HepG2 (cell line): ENCODE measurements around the gene CPVL. TPM values are rescaled to one million over a fixed set of nuclear protein-coding genes. Genes with fewer than 3 reads are reported as not detected.
A peak's percentile ranks its signal among the peaks of the same experiment; 100 is the strongest.

ENCODE experiments used
- ATF7 ChIP-seq, 2 experiments: fragments of 450-650 bp in 1 of 2; sonication (generic) in 1 of 2; formaldehyde crosslinking in 1 of 2; IDR thresholded peaks; 2 replicates each; pipeline versions ENCODE4 v1.4.0 to v1.6.1; 2016 to 2020; ENCODE audit warnings: antibody characterized with exemption in 1 of 2, mild to moderate bottlenecking in 1 of 2, missing genetic modification reagents in 1 of 2
- CENPT ChIP-seq: sonication (generic); formaldehyde crosslinking; IDR thresholded peaks from 2 replicates; pipeline ENCODE4 v1.8.0; 2022; ENCODE audit warnings: low read depth, mild to moderate bottlenecking, moderate library complexity, missing genetic modification reagents
- FOSL1 ChIP-seq: sonication (generic); formaldehyde crosslinking; IDR thresholded peaks from 2 replicates; pipeline ENCODE4 v1.9.0; 2021; ENCODE audit warnings: missing genetic modification reagents, borderline replicate concordance
- POLR2AphosphoS5 ChIP-seq: IDR thresholded peaks from 2 replicates; pipeline ENCODE4 v1.6.1; 2012; ENCODE audit warnings: low read depth, low read length
- PRDM4 ChIP-seq: sonication (generic); formaldehyde crosslinking; IDR thresholded peaks from 2 replicates; pipeline ENCODE4 v1.9.0; 2021; ENCODE audit warnings: missing genetic modification reagents, borderline replicate concordance
- REL ChIP-seq: sonication (generic); formaldehyde crosslinking; conservative IDR thresholded peaks from 2 replicates; pipeline ENCODE4 v1.8.0; 2022; ENCODE audit warnings: mild to moderate bottlenecking, missing genetic modification reagents, moderate library complexity
- SP1 ChIP-seq, 2 experiments: fragments of 450-650 bp in 1 of 2; sonication (generic) in 1 of 2; formaldehyde crosslinking in 1 of 2; IDR thresholded peaks; 2 replicates each; pipeline versions ENCODE4 v1.4.0 to v1.6.1; 2016 to 2020; ENCODE audit warnings: missing genetic modification reagents in 1 of 2
- ZBTB40 ChIP-seq, 2 experiments: fragments of 450-650 bp in 1 of 2; sonication (generic) in 1 of 2; formaldehyde crosslinking in 1 of 2; IDR thresholded peaks; 2 replicates each; pipeline versions ENCODE4 v1.6.1 to v1.8.0; 2016 to 2022; ENCODE audit warnings: antibody characterized with exemption in 1 of 2, mild to moderate bottlenecking in 1 of 2, missing genetic modification reagents in 1 of 2
- ZKSCAN1 ChIP-seq: fragments of 150-350 bp; IDR thresholded peaks from 2 replicates; pipeline ENCODE4 v1.6.1; 2014; ENCODE audit warnings: low read length
- ZNF274 ChIP-seq: sonication (generic); formaldehyde crosslinking; IDR thresholded peaks from 2 replicates; pipeline ENCODE4 v1.5.1; 2020; ENCODE audit warnings: mild to moderate bottlenecking, missing genetic modification reagents
- ZNF33A ChIP-seq: sonication (generic); formaldehyde crosslinking; IDR thresholded peaks from 2 replicates; pipeline ENCODE4 v1.5.1; 2020; ENCODE audit warnings: missing genetic modification reagents, mild to moderate bottlenecking, moderate library complexity, borderline replicate concordance
- ZNF569 ChIP-seq: sonication (generic); formaldehyde crosslinking; IDR thresholded peaks from 2 replicates; pipeline ENCODE4 v1.5.0; 2020; ENCODE audit warnings: mild to moderate bottlenecking, missing genetic modification reagents, moderate library complexity, borderline replicate concordance
- ZNF792 ChIP-seq: IDR thresholded peaks from 2 replicates; pipeline ENCODE4 v1.6.1; 2016
- ZNF839 ChIP-seq: sonication (generic); formaldehyde crosslinking; IDR thresholded peaks from 2 replicates; pipeline ENCODE4 v1.4.0; 2020; ENCODE audit warnings: missing genetic modification reagents, mild to moderate bottlenecking, borderline replicate concordance
- polyA plus RNA-seq, 8 experiments: library from polyadenylated mRNA; depleted of rRNA in 3 of 8; stranded (reverse) in 7 of 8; unstranded in 1 of 8; fragments of >200 nt; fragmentation: Illumina TruSeq in 4 of 8; extraction: Trizol in 4 of 8; gene quantifications; 2 replicates each; pipeline versions ENCODE4 v1.2.1 to v1.2.3, GENCODE V29; 2011 to 2016; ENCODE audit warnings: low read depth in 4 of 8, missing spikeins in 1 of 8, mixed read lengths in 1 of 8; ENCODE audit not compliant: insufficient read depth in 1 of 8
- total RNA-seq, 5 experiments: library from RNA; depleted of rRNA; stranded (reverse); fragments of >200 nt; fragmentation: Illumina TruSeq; extraction: Trizol; gene quantifications; 2 replicates each; pipeline ENCODE4 v1.2.3, GENCODE V29; 2016; ENCODE audit warnings: low read depth in 1 of 5

The CPVL gene
- total and polyA plus RNA-seq, 2 of the 13 experiments (the other 11 are each of a cell fraction or from before 2014, with no cell fraction given), result 59.2 to 294 TPM

- TF ChIP-seq SP1 (IDR thresholded peaks at IDR 0.05) (no peak), SP1 (CRISPR knock-in tag; IDR thresholded peaks at IDR 0.05) (no peak; the same call in 1 of the 2 replicates), ZNF792 (CRISPR knock-in tag) (no peak), ZNF33A (CRISPR knock-in tag) (no peak), ATF7 (IDR thresholded peaks at IDR 0.05) (no peak), ATF7 (CRISPR knock-in tag; IDR thresholded peaks at IDR 0.05) (peak; percentile 65; the same call in 1 of the 2 replicates), ZNF274 (CRISPR knock-in tag) (no peak), PRDM4 (CRISPR knock-in tag) (no peak), ZBTB40 (IDR thresholded peaks at IDR 0.05) (no peak), ZBTB40 (CRISPR knock-in tag; IDR thresholded peaks at IDR 0.05) (no peak), ZKSCAN1 (no peak), POLR2AphosphoS5 (no peak; the same call in 1 of the 2 replicates), CENPT (no peak), REL (no peak), FOSL1 (CRISPR knock-in tag) (no peak), ZNF569 (CRISPR knock-in tag) (no peak), ZNF839 (CRISPR knock-in tag) (no peak)
Observed at GRCh38 chr7:29190349-29191045, 44.2 kb upstream of the CPVL start (continued).
